HEK293T (cell line): ENCODE data around the gene EPHB1.

Experiments
- BHLHE40 ChIP-seq: fragments of 450-650 bp; IDR thresholded peaks from 2 replicates; pipeline ENCODE4 v1.6.1; 2016; ENCODE audit warnings: mild to moderate bottlenecking, moderate library complexity, borderline replicate concordance
- CTBP1 ChIP-seq: fragments of 450-650 bp; IDR thresholded peaks from 2 replicates; pipeline ENCODE4 v1.6.1; 2016; ENCODE audit warnings: borderline replicate concordance
- L3MBTL2 ChIP-seq: fragments of 450-650 bp; conservative IDR thresholded peaks from 2 replicates; pipeline ENCODE4 v1.6.1; 2016; ENCODE audit warnings: mild to moderate bottlenecking
- SP1 ChIP-seq: fragments of 450-650 bp; IDR thresholded peaks from 2 replicates; pipeline ENCODE4 v1.6.1; 2017

- TF ChIP-seq L3MBTL2 (no peak), BHLHE40 (no peak), CTBP1 (no peak), SP1 (no peak)
Measured at GRCh38 chr3:135056084-135056730, 261.1 kb downstream of the EPHB1 start.
